Adipose tissue (tissue), 3 donors: Measurements from ENCODE around the gene NMT2. TPM values are rescaled to one million over a fixed set of nuclear protein-coding genes. Genes with fewer than 3 reads are reported as not detected.

Source experiments
- H3K27ac ChIP-seq: one replicate; pipeline ENCODE4 v1.5.1; 2013; ENCODE audit warnings: low read depth, low read length
- WGBS, 3 donors: extraction: QIAGEN DNeasy Blood & Tissue Kit; methylation state at CpG; one replicate each; pipeline ENCODE4 v1.1.7; 2013; 5-methylcytosine and 5-hydroxymethylcytosine counted together
- polyA plus RNA-seq, 3 donors: library from polyadenylated mRNA; stranded (reverse); fragments of 200-250 nt; gene quantifications; one replicate each; pipeline ENCODE4 v1.2.3, GENCODE V29; 2013
- donor health status: healthy with polysubstance abuse.
- donor health status: Bipolar disorder and iron deficiency.
- donor health status: healthy.

The NMT2 gene
- polyA plus RNA-seq, 3 donors = 5.3 to 32.5 (median 18.3) TPM

DNA sequence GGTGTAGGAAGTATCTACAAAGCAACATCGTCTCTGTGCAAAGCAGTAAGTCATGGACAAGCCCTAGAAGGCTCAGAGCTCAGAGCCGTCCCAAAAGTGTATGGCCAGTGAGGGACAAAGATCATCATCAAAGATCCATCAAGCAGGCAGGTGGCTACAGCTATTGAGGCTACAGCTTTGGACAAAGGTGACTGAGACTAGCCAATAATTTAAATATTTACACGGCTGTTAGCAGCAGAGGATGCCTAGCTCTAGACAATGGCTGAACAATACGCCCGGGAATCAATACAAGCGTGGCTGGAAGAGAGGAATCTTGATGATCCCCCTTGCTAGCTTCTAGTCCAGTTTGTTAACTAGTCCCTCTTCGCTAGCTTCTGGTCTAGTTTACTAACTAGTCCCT, 17.9 kb downstream of the NMT2 start:
- no peak overlapping the region for H3K27ac ChIP-seq
- 93 to 98% (median 96%) methylated on average over 7 of the region's 7 CpGs for WGBS, 3 donors

- WGBS, 3 donors = 82 to 92% (median 90%) methylated on average over 10 of the region's 10 CpGs
- no peak overlapping the region for H3K27ac ChIP-seq
These were observed 19.3 kb downstream of the NMT2 start for GRCh38 chr10:15149042-15149771.

DNA sequence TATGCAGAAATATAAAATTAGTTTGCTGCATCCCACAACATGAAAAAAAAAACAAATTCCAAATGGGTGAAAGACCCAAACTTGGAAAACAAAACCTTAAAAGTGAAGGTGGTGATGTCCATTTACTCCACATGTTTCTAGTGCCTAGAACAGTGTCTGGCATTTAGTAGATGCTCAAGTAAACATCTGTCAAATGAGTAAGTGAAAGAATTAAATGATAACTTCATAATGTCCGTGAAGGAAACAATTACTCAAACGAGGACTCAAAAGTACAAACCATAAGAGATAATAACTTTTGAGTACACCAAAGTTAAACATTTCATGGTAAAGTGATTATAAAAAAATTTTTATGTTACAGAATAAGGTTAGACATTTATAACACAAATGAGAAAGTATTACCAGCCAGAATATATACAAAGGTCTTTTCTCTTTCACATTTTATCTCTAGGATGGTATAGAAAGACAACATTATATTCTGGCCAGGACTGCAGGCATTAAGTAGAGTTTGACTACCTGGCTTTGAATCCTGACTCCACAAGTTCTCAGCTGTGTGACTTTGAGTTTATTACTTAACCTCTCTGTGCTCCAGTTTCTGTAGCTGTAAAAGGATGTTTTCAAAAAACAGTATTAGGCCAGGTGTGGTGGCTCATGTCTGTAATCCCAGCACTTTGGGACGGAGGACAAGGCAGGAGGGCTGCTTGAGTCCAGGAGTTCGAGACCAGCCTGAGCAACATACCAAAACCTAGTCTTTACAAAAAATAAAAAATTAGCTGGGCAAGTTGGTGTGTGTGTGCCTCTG, 20.7 kb downstream of the NMT2 start:
- 82 to 89% (median 86%) methylated on average over 4 of the region's 4 CpGs for whole genome bisulfite sequencing, 3 donors
- no peak overlapping the region for H3K27ac ChIP-seq

DNA sequence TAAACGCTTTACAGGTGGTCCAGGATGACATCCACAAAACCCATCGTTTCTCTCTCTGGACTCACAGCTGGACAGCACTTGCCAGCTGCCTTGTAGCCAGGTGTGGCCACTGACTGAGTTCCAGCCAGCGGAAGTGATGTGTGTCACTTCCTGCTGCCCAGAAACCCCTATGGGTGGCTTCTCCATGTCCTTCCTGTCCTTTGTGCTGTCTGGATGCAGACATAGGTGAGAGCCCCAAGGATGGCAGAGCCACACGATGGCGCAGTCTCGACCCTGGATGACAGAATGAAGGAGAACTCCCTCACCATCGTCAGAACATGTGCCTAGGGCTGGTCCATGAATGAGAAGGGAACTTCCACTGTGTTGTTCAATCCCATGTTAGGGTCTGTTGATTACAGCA, 22.1 kb downstream of the NMT2 start:
- H3K27ac ChIP-seq = no peak overlapping the region
- WGBS, 3 donors = 81 to 85% (median 83%) methylated on average over 7 of the region's 7 CpGs

DNA sequence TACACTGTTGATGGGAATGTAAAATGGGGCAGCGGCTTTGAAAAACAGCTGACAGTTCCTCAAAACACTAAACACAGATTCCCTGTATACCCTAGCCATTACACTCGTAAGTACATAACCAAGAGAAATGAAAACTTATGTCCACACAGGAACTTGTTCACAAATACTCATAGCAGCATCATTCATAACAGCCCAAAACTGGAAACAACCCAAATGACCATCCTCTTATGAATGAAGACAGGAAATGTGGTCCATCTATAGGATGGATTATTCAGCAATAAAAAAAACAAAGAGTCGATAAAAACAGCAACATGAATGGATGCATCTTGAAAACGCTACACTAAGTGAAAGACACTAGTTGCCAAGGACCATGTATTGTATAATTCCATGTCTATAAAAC, 23.7 kb downstream of the NMT2 start:
- 77 to 88% (median 84%) methylated on average over 4 of the region's 4 CpGs for WGBS, 3 donors
- no peak overlapping the region for H3K27ac ChIP-seq

DNA sequence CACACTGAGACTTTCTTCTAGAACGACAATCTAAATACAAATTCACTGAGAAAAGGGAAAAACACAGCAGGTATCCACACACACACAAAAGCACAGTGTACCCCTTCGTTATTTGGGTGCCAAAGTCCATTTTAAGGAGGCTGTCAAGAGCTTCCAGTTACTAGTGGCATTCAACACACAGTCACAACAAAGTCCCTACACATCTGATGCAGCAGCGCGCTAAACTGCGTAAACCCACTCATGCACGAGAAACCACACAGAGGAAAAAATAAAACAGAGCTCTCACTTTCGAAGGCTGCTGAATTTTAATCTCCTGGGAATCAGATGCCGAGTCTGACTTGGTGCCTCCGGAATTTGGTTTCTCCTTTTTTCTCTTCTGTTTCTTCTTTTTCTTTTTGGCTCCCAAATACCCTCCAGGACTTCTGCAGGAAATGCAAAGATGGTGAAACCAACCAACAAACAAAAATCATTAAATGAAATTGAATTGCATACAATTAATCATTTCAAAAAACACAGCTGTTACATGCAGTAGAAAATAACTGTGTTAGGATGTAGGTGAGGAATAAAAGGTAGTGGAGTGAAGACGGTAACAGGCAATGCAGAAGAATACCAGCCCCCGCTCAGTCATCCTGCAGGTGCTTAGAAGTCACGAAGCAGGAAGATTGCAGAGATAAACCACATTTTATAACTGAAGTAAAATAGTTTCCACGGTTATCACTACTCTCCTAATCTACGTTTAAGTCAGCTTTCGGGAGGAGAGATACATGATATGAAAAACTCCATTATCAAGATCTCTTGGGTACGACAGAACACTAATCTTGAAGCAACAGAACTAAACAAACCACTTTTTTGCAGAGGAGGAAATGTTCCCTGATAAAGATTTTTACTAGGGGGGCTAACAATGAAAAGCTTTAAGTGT, 27.1 kb downstream of the NMT2 start:
- no peak overlapping the region for H3K27ac ChIP-seq
- WGBS, 3 donors = 61 to 74% (median 68%) methylated on average over 16 of the region's 16 CpGs

GRCh38 chr10:15140698-15141097, 27.8 kb downstream of the NMT2 start:
- H3K27ac ChIP-seq = no peak overlapping the region
- 90 to 95% (median 94%) methylated on average over 7 of the region's 7 CpGs for WGBS, 3 donors

DNA sequence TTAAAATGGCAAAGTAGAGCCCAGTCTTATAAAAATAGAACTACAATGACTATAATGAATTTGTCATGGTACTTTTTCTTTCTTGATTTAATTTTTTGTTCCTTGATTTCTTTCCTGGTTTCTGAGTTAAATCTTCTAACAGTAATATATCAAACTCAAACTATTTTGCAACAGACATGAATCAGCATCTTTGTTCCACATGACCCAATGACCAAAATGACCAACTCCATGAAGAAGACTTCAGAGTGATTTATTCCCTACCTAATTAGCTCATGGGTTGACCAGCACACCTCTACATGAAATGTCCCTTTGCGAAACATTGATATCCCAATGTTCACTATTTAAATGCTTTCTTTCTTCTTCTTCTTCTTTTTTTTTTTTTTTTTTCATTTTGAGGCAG, 30.9 kb downstream of the NMT2 start:
- WGBS, 3 donors = 94 to 98% (median 97%) methylated on average over 1 of the region's 1 CpG
- no peak overlapping the region for H3K27ac ChIP-seq

- WGBS, 3 donors = 80 to 88% (median 82%) methylated on average over 4 of the region's 4 CpGs
These were observed 31.5 kb downstream of the NMT2 start for GRCh38 chr10:15137036-15137359.

GRCh38 chr10:15136129-15137035, 32.1 kb downstream of the NMT2 start:
- no peak overlapping the region for H3K27ac ChIP-seq
- 90 to 94% (median 92%) methylated on average over 11 of the region's 11 CpGs for WGBS, 3 donors

More at GRCh38 chr10:15137036-15137359, 31.5 kb downstream of the NMT2 start:
- H3K27ac ChIP-seq = no peak overlapping the region

- no peak overlapping the region for H3K27ac ChIP-seq
- WGBS, 3 donors = 97 to 100% (median 97%) methylated on average over 5 of the region's 5 CpGs
These were observed 37.2 kb downstream of the NMT2 start for GRCh38 chr10:15131330-15131729.

- WGBS, 3 donors = 85 to 92% (median 88%) methylated on average over 3 of the region's 3 CpGs
- H3K27ac ChIP-seq = no peak overlapping the region
These were observed 43.6 kb downstream of the NMT2 start for GRCh38 chr10:15124908-15125307.

DNA sequence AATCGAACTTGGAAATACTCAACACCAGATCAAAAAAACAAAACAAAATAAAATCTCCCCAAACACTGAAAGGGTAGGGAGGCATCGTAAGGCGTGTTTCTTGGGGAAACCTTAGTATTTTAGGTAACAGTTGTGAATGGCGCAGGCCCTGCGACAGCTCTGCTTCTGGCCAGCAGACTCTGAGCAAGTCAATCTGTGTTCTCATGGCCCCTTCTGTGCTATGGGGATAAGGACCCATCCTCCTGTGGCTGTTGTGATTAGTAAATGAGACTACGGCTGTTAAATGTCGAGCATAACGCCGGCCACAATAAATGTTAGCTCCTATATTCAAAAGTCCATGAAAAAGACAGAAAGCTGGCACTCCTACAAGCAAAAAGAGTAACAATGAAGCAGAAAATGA, 44.3 kb downstream of the NMT2 start:
- WGBS, 3 donors = 96 to 98% (median 96%) methylated on average over 9 of the region's 9 CpGs
- H3K27ac ChIP-seq = no peak overlapping the region

GRCh38 chr10:15123749-15124184, 44.7 kb downstream of the NMT2 start:
- H3K27ac ChIP-seq = no peak overlapping the region
- WGBS, 3 donors = 63 to 73% (median 72%) methylated on average over 3 of the region's 3 CpGs

DNA sequence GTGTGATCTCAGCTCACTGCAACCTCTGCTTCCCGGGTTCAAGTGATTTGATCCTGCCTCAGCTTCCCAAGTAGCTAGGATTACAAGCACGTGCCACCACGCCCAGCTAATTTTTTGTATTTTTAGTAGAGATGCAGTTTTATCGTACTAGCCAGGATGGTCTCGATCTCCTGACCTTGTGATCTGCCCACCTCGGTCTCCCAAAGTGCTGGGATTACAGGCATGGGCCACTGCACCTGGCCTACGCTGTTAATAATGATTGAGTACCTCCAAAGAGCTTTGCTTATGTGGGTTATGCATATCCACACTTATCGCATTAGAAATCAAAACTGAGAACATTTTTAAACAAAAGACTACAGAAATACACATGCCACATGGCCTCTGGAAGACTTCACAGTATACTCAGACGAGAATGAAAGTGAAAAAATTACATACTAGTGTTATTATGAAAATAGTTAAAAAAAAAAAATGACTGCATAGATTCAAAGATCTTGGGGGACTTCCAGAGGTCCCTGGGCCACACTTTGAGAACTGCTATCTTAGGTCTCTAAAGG, 45.9 kb downstream of the NMT2 start:
- no peak overlapping the region for H3K27ac ChIP-seq
- whole genome bisulfite sequencing, 3 donors = 90 to 93% (median 93%) methylated on average over 9 of the region's 9 CpGs

DNA sequence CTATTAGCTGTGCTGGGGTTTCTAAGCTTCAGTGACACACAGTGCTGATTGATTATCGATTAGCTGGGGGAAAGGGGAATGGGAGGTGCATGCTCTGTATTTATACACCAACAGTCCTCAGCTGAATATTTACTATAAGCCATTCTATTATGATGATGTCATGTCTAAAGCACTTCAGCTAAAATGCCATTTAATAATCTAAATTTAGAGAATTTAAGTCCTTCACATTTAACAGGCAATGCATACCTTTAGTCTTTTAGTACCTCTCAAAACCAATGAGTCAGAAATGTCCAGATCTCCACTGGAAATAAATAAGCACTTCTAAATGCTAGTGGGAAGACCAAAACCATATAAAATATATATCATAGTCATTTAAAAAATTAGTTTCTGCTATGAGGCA, 46.8 kb downstream of the NMT2 start:
- 96 to 100% (median 100%) methylated on average over 1 of the region's 1 CpG for WGBS, 3 donors
- no peak overlapping the region for H3K27ac ChIP-seq

GRCh38 chr10:15120523-15120922, 48.0 kb downstream of the NMT2 start:
- WGBS, 3 donors = 93 to 94% (median 94%) methylated on average over 5 of the region's 5 CpGs

DNA sequence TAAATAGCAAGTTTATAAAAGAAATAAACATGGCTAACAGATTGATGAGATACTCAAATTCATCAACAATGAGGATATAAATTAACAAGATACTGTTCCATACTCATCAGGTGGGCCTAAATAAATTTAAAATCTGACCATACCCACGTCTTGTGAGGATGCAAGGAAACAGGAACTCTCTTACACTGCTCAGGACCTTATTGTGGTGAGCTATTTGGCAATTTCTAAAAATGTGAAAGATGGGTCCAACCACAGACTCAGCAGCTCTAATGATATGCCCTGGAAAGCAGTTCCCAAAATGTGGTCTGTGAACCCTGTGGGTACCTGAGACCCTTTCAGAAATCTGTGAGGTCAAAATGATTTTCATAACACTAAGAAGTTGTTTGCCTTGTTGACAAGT, 49.9 kb downstream of the NMT2 start:
- H3K27ac ChIP-seq = no peak overlapping the region
- 63 to 88% (median 72%) methylated on average over 1 of the region's 1 CpG for WGBS, 3 donors

More at GRCh38 chr10:15120523-15120922, 48.0 kb downstream of the NMT2 start:
- no peak overlapping the region for H3K27ac ChIP-seq
